HG03045 (cell line): ENCODE results near the gene TAGAP.

ENCODE experiments used
- ATAC-seq: cut with Tn5 transposase; IDR thresholded peaks from one replicate; pipeline ENCODE4 v1.9.1; 2021; ENCODE audit warnings: mild to moderate bottlenecking, moderate library complexity; ENCODE audit not compliant: unreplicated experiment

Gene TAGAP

DNA sequence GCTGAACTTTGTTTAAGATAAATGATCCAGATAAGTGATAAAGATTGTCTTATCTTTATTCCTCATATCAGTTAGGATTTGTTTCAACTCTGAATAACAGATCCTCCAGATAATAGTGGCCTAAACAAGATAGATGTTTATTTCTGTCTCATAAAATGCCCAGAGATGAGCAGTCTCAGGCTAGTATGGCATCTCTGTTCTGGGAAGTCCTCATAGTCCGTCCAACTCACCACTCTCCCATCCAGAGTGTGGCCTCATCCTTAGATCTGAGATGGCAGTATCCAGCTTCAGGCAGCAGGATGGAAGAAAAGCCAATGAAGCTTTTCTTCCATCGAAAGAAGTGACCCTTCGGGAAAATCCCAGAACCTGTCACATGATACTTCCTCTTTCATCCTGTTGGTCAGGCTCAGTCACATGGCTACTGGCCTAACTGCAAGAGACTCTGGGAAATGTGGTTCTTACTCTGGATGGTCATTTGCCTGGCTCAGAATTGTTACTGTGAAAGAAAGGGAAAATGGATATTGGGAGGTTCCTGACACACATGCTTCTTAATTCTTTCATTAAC is 29.4 kb upstream of the TAGAP start:
- no peak for ATAC-seq

DNA sequence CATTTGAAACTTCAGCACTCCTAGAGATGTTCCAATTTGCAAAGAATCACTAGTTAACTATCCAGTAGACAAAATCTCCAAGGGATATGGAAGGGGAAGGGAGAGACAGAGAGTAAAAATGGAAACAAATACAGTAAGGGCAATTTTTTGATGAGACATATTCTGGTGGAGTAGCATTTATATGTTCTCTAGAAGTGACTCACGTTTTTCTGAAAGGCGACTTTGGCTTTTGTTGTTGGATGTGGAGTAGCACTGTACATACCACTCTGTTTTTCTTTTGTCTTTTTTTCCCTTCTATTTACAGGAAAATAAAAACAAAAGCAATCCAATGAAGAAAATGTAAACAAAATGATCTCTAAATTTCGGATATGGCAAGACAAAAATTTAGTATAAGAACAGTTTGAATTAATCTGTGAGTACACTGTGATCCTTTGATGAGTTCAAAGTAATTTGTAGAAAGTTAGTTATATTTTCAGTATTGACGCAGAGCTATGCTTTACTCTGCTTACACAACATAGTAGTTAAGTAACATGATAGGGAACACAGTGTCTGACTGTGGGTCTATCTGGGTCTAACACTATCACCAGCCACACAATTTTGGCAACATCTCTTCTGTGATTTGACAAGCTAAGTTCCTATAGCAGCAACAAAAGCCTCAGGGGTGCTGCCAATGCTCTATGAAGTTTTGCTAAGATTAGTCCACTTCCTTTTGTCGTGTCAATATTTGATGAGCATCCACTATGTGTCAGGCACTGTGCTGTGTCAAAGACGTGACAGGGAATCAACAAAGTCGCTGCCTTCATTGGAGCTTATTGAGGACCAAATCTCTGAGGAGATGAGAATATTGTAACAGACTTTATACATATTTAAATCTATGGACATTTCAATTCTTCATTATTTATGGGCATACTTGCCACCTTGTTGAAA is 27.3 kb upstream of the TAGAP start:
- no peak for ATAC-seq

DNA sequence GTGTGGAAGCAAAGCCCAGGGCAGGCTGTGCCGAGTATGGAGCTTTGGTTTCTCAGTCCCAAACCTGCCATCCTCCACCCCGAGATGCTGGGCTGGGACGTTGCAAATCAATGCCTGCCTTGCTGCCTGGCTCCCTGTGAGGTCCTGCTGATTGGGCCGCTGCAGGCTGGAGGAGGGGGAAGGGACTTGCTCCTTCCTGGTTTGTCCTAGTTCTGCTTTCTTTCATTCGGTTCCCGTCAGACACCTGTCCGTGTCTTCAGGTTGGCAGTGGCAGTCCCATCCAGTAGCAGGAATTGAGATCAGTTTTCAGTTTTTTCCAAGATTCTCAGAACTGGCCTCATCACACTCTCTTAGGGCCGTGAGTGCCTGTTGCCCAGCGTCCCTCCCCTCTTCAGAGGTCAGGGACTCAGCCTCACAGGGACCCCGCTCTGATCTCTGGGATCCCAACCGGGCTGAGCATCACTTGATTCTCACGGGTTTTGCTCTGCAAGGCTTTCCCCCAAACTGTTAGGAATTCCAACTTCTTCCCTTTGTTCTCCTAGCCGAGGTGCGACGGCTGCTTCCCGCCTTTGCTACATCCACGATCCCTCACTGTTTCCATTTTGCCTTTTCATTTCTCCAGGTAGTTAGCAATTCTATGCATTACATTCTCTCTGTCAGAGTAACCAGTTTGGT is 24.2 kb upstream of the TAGAP start:
- no peak for ATAC-seq

DNA sequence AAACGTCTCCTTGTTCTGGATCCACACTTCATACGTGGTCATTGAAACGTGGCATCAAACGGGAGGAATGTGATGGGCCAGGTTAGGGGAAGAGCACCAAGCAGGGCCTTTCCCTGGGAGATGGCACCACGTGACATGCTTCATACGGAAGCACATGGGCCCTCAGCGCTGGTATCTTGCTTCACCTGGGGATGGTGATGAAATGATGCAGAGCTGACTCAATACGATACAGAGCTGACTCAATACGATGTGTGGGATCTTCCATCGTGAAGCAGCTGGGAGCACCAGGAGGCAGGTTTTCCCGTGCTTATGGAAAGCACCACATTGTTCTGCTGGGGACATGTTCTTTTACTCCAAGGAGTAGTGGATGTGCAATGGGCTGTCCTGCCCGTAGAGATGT is 22.5 kb upstream of the TAGAP start:
- no peak for ATAC-seq

DNA sequence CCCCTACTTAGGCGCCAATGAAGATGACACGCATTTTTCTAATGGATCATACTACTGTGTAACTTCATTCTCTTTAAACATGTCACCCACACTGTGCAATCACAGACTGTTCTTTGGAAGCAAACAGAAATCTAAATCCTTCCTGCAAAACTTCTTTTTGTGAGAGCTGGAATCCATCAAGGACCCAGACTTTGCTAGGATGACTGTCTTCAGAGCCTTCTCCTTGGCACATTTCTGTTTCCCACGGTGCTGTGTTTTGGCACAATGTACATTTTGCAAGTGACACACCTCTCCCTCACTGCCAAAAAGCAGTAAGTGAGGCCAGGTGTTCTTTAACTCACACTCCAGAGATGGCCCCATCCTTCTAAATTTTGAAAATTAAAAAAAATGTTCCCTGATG is 21.7 kb upstream of the TAGAP start:
- no peak for ATAC-seq

DNA sequence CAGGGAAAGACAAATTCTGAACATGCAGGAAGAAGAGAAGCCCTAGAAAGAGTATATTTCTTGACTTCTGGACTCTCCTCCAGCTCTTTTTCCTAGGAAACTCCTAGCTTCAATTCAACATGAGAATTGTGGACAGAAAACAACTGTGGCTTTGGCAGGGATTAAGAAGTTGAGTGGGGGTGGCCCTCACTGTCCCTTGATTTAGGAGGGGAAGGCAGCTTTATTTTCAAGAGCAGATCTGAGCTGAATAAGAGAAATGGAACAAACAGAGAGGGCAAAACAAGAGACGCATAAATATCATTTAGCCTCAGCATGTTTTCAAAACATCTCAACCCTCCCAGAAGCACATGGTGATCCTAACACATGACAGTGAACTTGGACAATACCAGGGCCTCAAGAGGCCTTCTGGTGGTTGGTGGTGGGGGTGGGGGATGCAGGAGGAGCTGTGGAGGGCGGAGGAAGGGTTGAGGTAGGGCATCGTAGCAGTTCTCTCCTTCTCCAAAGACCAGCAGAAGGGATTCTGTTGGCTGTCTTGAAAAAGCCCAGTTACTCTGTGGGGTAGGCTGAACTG is 21.1 kb upstream of the TAGAP start:
- ATAC-seq = no peak

DNA sequence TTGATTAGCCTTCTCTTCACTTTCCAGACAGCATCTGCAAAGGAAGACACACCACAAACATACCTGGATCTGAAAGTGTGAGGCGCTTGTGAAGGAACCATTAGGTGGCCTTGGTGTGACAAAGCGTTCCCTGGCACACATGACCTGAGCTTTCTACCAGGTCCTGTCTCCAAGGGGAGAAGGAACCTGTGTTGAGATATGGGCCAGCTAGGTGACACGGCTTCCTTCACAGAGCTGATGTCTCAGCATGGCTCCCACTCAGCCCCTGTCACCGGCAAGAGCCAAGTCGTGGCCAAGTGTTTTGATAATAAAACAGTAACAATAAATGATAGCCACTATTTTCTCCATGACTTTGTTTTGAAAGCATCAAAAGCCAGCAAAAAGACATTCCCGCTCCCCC is 20.3 kb upstream of the TAGAP start:
- ATAC-seq = no peak

DNA sequence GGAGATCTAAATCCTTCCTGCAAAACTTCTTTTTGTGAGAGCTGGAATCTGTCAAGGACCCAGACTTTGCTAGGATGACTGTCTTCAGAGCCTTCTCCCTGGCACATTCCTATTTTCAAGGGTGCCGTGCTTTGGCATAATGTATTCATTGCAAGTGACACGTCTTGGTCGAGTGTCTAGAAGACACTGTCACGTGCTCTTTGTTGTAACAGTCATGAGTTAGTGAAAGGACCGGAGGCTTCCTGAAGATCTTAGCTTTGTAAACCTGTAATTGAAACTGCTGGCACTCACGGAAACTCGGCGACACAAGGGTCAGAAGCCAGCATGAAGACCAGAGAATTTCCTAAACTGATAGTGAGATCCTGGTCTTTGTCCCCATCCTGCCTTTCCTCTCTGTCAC is 19.7 kb upstream of the TAGAP start:
- no peak for ATAC-seq

DNA sequence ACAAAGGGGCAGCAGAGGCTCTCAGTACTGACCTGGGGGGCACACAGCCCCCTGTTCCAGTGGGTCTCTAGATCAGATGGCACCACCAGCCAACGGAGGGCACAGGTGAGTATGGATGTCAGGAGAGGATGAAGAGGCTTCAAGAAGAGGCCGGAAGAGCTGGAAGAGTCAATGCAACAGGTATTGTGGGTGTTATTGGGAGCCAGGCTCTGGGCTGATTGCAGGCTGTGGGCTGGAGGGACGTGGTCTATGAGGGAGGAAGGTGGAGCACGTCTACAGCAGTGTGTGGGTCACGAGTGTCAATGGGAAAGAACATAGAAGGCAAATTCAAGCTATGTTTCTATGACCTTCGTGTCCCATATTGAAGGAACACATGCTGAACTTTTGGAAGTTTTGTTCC is 18.8 kb upstream of the TAGAP start:
- no peak for ATAC-seq

DNA sequence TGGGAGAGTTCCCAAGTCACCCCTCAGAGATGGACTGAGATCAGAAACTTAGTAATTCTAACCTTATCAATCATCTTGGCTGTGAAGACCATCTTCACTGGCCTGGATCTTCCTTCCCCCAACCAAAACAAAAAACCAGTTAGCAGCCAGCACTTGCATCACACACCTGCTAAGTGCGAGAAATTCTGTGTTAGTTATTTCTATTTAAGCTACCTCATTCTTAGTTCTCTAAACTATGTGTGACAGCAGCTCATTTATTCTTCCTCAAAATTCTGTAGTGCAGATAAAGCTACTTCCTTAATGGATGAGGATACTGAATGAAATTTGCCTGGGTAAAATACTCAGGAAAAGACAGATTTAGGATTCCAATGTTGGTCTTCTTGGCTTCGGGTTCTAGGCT is 18.2 kb upstream of the TAGAP start:
- ATAC-seq = no peak

DNA sequence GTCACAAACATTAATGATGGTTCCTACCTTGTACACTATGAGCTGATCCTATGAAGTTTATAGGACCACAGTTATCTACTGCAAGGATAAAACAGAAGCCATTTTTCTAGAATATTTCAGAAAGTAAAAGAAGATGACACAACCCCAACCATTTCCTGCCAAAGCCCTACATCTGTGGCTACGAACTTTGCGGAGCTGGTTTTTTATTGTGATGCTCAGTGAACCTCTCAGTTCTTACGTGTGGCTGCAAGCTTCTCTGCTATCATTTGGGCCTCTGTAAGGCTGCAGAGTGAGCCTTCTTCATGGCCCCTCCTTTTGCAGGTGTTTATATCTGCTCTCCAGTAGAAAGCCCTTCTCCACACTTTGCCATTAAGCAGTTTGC is 17.8 kb upstream of the TAGAP start:
- ATAC-seq = no peak

DNA sequence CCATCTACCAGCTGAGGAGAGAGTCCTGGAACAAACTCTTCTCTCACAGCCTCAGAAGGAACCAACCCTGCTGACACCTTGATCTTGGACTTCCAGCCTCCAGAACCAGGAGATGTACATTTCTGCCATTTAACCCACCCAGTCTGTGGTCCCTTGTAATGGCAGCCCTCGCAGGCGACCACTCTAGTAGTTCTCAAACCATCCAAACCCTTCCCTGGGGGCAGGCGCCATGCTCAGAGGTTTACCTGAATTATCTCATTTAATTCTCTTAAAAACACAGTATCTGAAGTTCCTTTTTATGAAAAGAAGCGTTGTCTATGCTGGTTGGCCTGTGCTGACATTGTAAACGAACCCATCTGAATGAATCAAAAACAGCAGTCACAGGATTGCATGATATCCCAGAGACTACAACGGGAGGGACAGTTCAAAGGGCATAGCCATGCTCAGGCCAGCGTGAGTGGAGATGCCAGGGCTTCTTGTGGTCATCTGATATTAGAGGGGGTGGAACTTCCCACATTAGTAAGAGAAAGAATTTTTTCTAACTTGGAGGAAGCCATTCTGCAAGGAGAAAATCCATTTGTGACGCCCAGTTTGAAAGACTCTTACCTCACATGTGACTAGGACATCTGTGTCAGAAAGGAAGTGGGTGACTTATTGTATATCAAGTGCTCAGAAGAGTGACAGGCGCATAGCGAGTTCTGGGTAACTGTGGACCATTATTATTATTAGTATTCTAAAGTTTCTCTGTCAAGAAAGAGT is 17.2 kb upstream of the TAGAP start:
- no peak for ATAC-seq

DNA sequence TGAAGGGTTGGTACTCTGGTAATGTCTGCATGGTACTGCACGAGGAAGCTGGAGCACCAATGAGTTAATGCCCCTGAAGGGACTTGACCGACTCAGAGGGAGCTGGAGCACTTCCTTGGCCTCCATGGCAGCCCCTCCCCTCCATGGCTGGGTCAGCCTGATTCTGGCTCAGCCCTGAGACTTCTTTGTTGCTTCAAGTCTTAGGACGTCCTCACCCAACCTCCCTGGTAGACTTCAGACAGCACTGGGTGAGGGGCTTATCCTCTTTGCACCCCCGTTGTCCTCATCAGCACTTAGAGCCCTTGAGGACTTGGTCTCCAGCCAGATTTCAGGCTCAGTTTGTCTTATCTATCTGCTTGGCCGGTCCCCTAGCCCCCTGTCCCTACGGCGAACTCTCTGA is 16.4 kb upstream of the TAGAP start:
- ATAC-seq = no peak

DNA sequence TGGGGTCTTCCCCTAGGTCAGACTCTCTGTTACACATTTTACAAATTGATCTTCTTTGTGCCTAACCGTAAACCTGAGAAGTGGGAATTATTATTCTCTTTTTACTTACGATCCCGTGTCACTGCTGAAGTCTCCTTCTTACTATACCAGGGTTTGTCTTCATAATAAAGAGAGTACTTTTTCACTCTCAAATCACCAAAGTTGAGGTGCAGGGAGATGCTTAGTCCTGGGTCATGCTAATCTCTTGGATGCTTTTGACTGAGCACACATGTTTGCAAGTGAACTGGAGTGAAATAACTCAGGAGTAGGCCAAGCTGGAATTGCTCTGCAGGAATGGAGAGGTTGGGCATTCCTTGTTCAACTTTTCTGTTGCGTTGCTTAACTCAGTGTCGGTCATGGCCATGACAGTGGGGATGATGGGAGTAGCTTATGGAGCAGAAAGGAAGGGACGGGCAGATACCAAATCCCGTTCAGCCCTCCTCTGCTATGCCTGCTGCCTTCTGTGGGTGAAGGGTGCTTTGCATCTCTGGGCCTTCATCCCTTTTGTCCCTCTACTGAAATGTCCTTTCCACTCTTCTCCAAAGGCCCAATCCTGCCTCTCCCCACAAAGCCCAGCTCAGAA is 15.2 kb upstream of the TAGAP start:
- ATAC-seq = no peak

DNA sequence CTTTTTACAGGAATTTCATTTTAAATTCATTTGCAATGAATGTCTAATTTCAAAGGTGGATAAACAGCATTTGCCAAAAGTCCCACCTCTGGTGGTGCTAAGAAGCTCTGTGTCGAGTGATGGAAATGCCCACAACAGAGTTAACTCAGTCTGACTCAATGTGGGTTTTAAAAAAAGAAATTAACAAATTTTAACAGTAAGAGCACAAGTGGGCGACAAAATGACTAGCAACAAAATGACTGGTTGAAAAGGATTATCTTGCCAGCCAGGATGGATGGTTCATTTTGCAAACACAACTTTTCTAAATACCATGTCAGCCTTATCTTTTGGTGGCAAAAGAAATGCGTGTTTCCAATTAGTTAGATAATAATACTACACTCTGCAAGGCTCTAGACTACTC is 14.3 kb upstream of the TAGAP start:
- no peak for ATAC-seq

DNA sequence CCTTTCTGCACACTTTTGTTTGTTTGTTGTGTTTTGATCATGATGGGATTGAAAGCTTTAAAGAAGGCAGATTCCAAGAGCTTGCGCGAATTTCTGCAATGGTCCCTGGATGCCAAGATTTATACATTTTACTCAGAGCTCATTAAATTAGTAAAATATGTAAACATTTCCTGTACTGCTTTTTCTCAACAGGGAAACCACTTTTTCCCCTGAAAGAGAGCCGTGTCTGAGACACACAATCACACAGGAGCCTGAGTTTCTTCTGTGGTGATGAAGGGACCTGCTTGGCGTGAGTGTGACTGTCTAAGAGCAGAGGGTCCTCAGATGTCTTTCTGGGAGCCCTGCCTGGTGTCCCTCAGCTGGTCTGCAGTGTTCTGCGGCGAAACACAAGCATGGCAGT is 12.1 kb upstream of the TAGAP start:
- no peak for ATAC-seq

DNA sequence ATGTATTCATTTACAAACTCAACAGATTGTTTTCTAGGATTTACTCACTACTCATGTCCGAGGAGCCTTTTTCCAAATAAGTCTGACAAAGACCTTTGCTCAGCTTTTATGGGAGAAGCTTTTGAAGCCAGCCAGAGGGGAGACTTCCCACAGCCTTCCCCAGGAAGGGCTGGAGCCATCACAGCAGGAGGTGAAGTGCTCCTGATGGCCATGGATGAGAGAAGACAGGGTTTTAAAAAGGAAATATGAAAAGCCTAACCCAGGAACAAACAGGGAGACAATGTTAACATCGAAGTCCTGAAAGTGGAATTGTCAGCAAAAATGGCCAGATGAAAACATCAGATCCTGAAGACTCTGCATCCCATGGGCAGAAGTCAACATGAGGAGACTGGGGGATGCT is 11.6 kb upstream of the TAGAP start:
- ATAC-seq = no peak

DNA sequence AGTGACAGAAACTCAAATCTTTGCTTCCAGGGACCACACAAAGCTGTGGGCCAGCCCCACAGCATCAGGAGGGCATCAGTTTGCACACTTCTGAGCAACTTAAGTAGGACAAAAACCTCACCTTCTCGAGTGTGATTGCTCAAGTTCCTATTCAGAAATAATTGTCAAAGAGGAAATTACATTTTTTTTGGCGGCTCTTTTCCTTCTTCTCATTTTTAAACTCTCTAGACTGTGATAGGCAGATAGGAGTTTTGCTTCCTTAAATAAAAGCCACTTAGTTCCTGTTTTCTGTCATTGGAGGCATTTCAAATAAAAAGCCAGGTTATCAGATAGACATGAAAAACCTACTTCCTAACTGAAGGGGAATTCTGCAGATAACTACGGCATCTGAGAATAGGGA is 11.2 kb upstream of the TAGAP start:
- no peak for ATAC-seq

DNA sequence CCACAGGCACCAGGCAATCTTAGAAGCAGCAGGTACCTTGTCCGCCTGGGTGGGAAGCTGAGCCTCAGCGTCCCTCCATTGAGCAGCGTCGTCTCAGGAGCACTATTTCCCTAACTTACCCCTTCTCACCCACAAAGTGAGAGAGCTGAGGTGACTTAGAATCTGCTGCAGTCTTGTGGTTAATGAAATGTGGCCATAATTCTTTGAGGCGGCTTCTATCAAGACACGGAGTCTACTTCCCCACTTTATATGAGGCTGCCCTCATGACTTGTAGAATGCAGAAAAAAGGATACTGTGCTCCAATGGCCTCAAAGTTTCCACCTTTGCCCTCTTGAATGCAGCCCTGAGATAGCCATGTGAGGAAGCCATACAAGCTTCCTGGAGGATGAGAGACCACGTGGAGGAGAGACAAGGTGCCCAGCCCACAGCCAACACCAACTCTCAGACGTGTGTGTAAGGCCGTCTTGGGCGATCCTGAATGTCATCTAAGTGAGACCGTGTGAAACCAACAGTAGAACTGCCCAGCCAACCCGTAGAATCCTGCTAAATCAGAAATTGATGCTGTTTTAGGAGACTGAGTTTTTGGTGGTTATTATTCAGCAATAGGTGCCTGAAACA is 9.1 kb upstream of the TAGAP start:
- ATAC-seq = no peak

DNA sequence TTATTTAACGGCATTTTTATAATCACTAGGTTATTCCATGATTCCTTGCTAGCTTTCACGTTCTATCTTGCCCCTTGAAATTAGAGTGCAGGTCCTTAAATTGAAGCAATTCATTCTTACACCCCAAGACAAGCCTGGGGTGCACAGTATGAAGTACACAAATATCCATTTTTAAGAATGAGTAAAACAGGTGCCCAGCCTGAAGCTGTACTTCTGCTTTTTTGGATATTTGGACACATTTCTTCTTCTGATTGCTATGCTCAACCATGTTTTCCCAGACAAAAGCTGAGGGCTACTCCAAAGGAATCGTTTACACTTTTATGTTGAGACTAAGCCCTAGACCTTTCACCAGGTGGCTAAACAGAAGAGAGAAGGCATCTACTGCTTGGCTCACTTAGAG is 7.9 kb upstream of the TAGAP start:
- ATAC-seq = no peak
